Neural progenitor cell (in vitro differentiated cells): ENCODE results near the gene POU6F2. TPM values are rescaled to one million over a fixed set of nuclear protein-coding genes. Genes with fewer than 3 reads are reported as not detected.

Source experiments
- DNase-seq: peaks from one replicate; pipeline ENCODE4 v3.0.0-alpha.2; 2016; ENCODE audit warnings: low spot score
- H2AFZ ChIP-seq: fragments of 200-600 bp; sonication (generic); replicated peaks from 2 replicates; pipeline ENCODE4 v1.6.1; 2016; ENCODE audit warnings: antibody characterized with exemption
- H3F3A ChIP-seq: fragments of 200-600 bp; sonication (generic); 2 replicates; pipeline ENCODE4 v1.6.1; 2016; ENCODE audit warnings: antibody characterized with exemption, low read depth
- H3K27ac ChIP-seq: fragments of 200-600 bp; sonication (generic); 2 replicates; pipeline ENCODE4 v1.5.1; 2016; ENCODE audit warnings: mild to moderate bottlenecking
- H3K27me3 ChIP-seq: fragments of 200-600 bp; sonication (generic); 2 replicates; pipeline ENCODE4 v1.6.1; 2016; ENCODE audit warnings: mild to moderate bottlenecking, moderate library complexity
- H3K36me3 ChIP-seq: fragments of 200-600 bp; sonication (generic); 2 replicates; pipeline ENCODE4 v1.5.1; 2016
- H3K4me1 ChIP-seq: fragments of 200-600 bp; sonication (generic); 2 replicates; pipeline ENCODE4 v1.6.1; 2016; ENCODE audit warnings: mixed run types
- H3K4me2 ChIP-seq: fragments of 200-600 bp; sonication (generic); 2 replicates; pipeline ENCODE4 v1.6.1; 2016
- H3K4me3 ChIP-seq: fragments of 200-600 bp; sonication (generic); 2 replicates; pipeline ENCODE4 v1.5.1; 2016
- H3K79me2 ChIP-seq: fragments of 200-600 bp; sonication (generic); 2 replicates; pipeline ENCODE4 v1.6.1; 2016; ENCODE audit warnings: low read depth
- H3K9ac ChIP-seq: fragments of 200-600 bp; sonication (generic); 2 replicates; pipeline ENCODE4 v1.6.1; 2016
- H3K9me3 ChIP-seq: fragments of 200-600 bp; sonication (generic); 2 replicates; pipeline ENCODE4 v1.5.1; 2016; ENCODE audit warnings: low read depth
- H4K20me1 ChIP-seq: fragments of 200-600 bp; sonication (generic); 2 replicates; pipeline ENCODE4 v1.6.1; 2016; ENCODE audit warnings: low read depth
- H3K27ac Mint-ChIP-seq: 3 replicates; pipeline ENCODE4 v1.8.0; 2021; ENCODE audit warnings: mixed read lengths
- H3K27me3 Mint-ChIP-seq: 2 replicates; pipeline ENCODE4 v1.8.0; 2022; ENCODE audit warnings: low read depth, mild to moderate bottlenecking, inconsistent platforms, moderate library complexity, mixed read lengths; ENCODE audit not compliant: insufficient read depth
- H3K36me3 Mint-ChIP-seq: 3 replicates; pipeline ENCODE4 v1.8.0; 2021; ENCODE audit warnings: mixed read lengths
- H3K4me1 Mint-ChIP-seq: 3 replicates; pipeline ENCODE4 v1.8.0; 2021; ENCODE audit warnings: mixed read lengths
- H3K4me3 Mint-ChIP-seq: 3 replicates; pipeline ENCODE4 v1.8.0; 2021; ENCODE audit warnings: mild to moderate bottlenecking, moderate library complexity, mixed read lengths
- H3K9me3 Mint-ChIP-seq: 3 replicates; pipeline ENCODE4 v1.8.0; 2020; ENCODE audit warnings: mixed read lengths
- CTCF ChIP-seq: fragments of 200-600 bp; sonication (generic); IDR thresholded peaks from 2 replicates; pipeline ENCODE4 v1.5.1; 2017; ENCODE audit warnings: antibody characterized with exemption, mild to moderate bottlenecking
- EZH2 ChIP-seq: fragments of 200-600 bp; sonication (generic); IDR thresholded peaks from 2 replicates; pipeline ENCODE4 v1.6.1; 2017; ENCODE audit warnings: antibody characterized with exemption, mild to moderate bottlenecking, moderate library complexity
- EZH2phosphoT487 ChIP-seq: fragments of 200-600 bp; sonication (generic); IDR thresholded peaks from 2 replicates; pipeline ENCODE4 v1.6.1; 2017; ENCODE audit warnings: antibody characterized with exemption
- total RNA-seq: library from RNA; depleted of rRNA; stranded (reverse); fragments of >200 nt; gene quantifications from 2 replicates; pipeline ENCODE4 v1.2.3, GENCODE V29; 2015; ENCODE audit warnings: low replicate concordance

POU6F2 gene
- total RNA-seq, 1 donor from 2014 or later: 3.4 TPM

DNA sequence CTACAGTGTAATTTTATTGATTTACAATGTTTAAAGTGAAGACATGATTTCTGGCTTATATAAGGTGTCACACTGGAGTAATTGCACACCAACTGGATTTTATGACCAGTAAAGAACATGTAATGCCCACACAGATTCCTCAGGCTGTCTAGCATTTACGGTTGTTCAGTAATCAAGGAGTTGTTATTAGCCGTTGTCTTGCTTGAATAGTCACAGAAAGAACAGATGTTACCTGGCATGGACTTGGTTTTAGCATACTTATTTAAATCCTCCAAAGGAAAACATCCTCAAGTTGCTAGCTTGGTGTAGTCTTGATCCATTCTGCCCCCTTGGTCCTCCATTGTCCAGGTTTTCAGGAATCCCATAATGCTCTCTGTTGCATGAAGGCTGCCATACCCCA, 65.8 kb downstream of the POU6F2 start:
- Histone ChIP-seq H4K20me1 (no peaks in the 10 kb centered on the region), H3F3A (peaks cover 8% of the 10 kb centered on the region), H3K4me1 (peaks cover 10% of the 10 kb centered on the region), H3K27ac (no peak overlapping the region), H2AFZ (no peak overlapping the region), H3K79me2 (no peaks in the 10 kb centered on the region), H3K9me3 (no peaks in the 10 kb centered on the region), H3K36me3 (no peaks in the 10 kb centered on the region), H3K4me3 (no peak overlapping the region), H3K4me2 (no peak overlapping the region), H3K9ac (no peak overlapping the region), H3K27me3 (no peaks in the 10 kb centered on the region)
- H3K4me3 Mint-ChIP-seq: no peak overlapping the region
- peaks cover 12% of the 10 kb centered on the region for H3K4me1 Mint-ChIP-seq
- H3K9me3 Mint-ChIP-seq: no peaks in the 10 kb centered on the region
- H3K36me3 Mint-ChIP-seq: peaks cover 4% of the 10 kb centered on the region
- no peak for DNase-seq
- no peak overlapping the region for H3K27ac Mint-ChIP-seq
- H3K27me3 Mint-ChIP-seq: no peaks in the 10 kb centered on the region
- TF ChIP-seq EZH2phosphoT487 (no peak), EZH2 (no peak), CTCF (no peak)

- H3K36me3 Mint-ChIP-seq: peaks cover 4% of the 10 kb centered on the region
- H3K4me1 Mint-ChIP-seq: peaks cover 12% of the 10 kb centered on the region
- Histone ChIP-seq H2AFZ (no peak overlapping the region), H3F3A (peaks cover 8% of the 10 kb centered on the region), H3K4me1 (peaks cover 10% of the 10 kb centered on the region), H3K9me3 (no peaks in the 10 kb centered on the region), H4K20me1 (no peaks in the 10 kb centered on the region), H3K9ac (no peak overlapping the region), H3K4me3 (no peak overlapping the region), H3K27ac (no peak overlapping the region), H3K79me2 (no peaks in the 10 kb centered on the region), H3K27me3 (no peaks in the 10 kb centered on the region), H3K4me2 (no peak overlapping the region), H3K36me3 (no peaks in the 10 kb centered on the region)
- no peak overlapping the region for H3K27ac Mint-ChIP-seq
- no peak overlapping the region for H3K4me3 Mint-ChIP-seq
- no peak for DNase-seq
- no peaks in the 10 kb centered on the region for H3K9me3 Mint-ChIP-seq
- TF ChIP-seq EZH2phosphoT487 (no peak), CTCF (no peak), EZH2 (no peak)
- H3K27me3 Mint-ChIP-seq: no peaks in the 10 kb centered on the region
These were observed 66.8 kb downstream of the POU6F2 start for GRCh38 chr7:39044489-39044888.

DNA sequence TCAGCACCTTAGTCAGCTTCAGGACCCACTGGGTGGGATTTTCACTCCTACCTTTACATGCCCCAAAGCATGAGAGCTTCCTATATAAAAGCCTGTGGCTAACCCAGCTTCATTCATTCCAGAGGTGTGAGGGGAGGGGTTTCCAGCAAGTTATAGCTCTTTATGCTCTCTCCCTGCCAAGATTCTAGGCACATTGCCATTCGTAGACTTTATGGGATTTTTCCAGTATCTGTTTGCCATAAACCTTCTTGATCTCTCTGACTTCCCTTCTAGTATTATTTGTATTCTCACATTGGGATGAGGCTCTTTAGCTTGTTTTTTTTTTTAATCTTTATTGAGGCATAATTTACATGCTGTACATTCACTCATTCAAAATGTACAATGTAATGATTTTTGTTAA, 67.5 kb downstream of the POU6F2 start:
- Mint-ChIP-seq H3K36me3 (peaks cover 4% of the 10 kb centered on the region), H3K27me3 (no peaks in the 10 kb centered on the region), H3K27ac (no peak overlapping the region), H3K4me1 (peaks cover 12% of the 10 kb centered on the region), H3K4me3 (no peak overlapping the region), H3K9me3 (no peaks in the 10 kb centered on the region)
- no peak for TF ChIP-seq EZH2phosphoT487
- no peak for TF ChIP-seq EZH2
- no peak for TF ChIP-seq CTCF
- H3K4me2 ChIP-seq: no peak overlapping the region
- H3F3A ChIP-seq: peaks cover 8% of the 10 kb centered on the region
- no peak overlapping the region for H3K27ac ChIP-seq
- H3K79me2 ChIP-seq: no peaks in the 10 kb centered on the region
- H3K27me3 ChIP-seq: no peaks in the 10 kb centered on the region
- no peak overlapping the region for H3K9ac ChIP-seq
- H2AFZ ChIP-seq: no peak overlapping the region
- DNase-seq: no peak
- no peaks in the 10 kb centered on the region for H3K36me3 ChIP-seq
- H4K20me1 ChIP-seq: no peaks in the 10 kb centered on the region
- H3K9me3 ChIP-seq: no peaks in the 10 kb centered on the region
- H3K4me3 ChIP-seq: no peak overlapping the region
- peaks cover 10% of the 10 kb centered on the region for H3K4me1 ChIP-seq
